Suprapubic skin (tissue), 4 donors: ENCODE measurements around the gene CREB3.

Source experiments
- CTCF ChIP-seq, 2 donors: fragments of 200-600 bp in 1 of 2; fragments of 450-650 bp in 1 of 2; sonication (generic) in 1 of 2; IDR thresholded peaks; one replicate each; pipeline ENCODE4 v1.5.1; 2016 to 2019; ENCODE audit warnings: antibody characterized with exemption in 2 of 2, mild to moderate bottlenecking in 1 of 2, moderate library complexity in 1 of 2
- EP300 ChIP-seq: sonication (generic); formaldehyde crosslinking; IDR thresholded peaks from one replicate; pipeline ENCODE4 v1.6.1; 2017; ENCODE audit warnings: antibody characterized with exemption
- POLR2AphosphoS5 ChIP-seq, 3 donors: sonication (generic); formaldehyde crosslinking; IDR thresholded peaks; one replicate each; pipeline ENCODE4 v1.6.1; 2017; ENCODE audit warnings: antibody characterized with exemption in 3 of 3

DNA sequence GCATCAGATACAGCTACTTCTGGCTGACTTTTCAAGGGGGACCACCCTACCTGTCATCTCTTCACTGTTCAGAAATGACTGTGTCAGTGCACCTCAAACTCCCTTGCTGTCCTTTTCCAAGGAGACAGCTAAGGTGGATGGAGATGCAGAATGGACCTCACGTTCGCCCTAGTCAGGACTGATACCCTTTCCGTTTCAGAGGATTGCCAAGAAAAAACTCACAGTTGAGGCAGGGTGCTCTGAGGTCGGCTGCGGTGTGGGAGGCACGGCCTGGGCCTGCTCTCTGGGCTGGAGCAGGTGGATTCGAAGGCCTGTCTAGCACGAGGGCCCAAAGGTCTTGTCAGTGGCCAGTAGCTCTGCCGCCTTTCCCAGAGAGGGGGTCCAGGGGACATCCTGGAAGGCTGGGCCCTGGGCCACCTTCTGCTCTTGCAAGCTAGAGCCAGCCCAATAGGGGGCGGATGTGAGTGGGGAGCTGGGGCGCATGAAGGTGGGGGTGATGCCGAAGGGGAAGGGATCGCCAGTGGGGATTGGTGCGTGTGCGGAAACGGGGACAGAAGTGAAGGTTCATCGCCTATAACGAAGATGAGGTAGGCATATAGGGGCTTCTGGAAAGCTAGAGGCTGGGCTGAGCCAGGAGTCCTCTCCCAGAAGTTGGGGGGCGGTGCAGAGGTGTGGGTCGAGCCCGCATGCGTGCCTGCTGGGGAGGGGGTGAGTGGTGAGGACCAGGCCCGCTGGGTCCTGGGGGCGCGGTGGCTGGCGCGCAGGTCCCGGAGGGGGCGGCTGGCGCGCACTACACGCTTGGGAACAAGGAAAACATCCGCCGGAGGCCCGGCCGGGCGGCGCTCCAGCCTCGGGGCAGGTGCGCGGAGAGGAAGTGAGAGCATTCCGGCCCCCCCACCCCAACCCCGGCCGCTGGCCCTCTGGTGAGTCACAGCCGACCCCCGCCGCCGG, 24.1 kb downstream of the CREB3 start:
- peak; percentile 12 to 55 for TF ChIP-seq CTCF (IDR thresholded peaks at IDR 0.05)
- no peak for TF ChIP-seq POLR2AphosphoS5 (IDR thresholded peaks at IDR 0.05)
- no peak for TF ChIP-seq EP300
